Tibial nerve (tissue), 4 donors: Measurements from ENCODE around the gene GAB1. TPM values are rescaled to one million over a fixed set of nuclear protein-coding genes. Genes with fewer than 3 reads are reported as not detected.

Experiments used
- DNase-seq, 2 donors: peaks; one replicate each; pipeline ENCODE4 v3.0.0-alpha.2; 2019; ENCODE audit warnings: low spot score in 2 of 2
- H3K27ac ChIP-seq, 4 donors: fragments of 200-600 bp; sonication (generic) in 3 of 4; one replicate each; pipeline ENCODE4 v1.5.1; 2017 to 2019; ENCODE audit warnings: mild to moderate bottlenecking in 1 of 4
- H3K27me3 ChIP-seq, 2 donors: fragments of 200-600 bp; sonication (generic) in 1 of 2; one replicate each; pipeline versions ENCODE4 v1.5.1 to v1.6.0; 2017 to 2019
- H3K36me3 ChIP-seq, 3 donors: fragments of 200-600 bp; sonication (generic); one replicate each; pipeline ENCODE4 v1.5.1; 2018 to 2019
- H3K4me1 ChIP-seq, 4 donors: fragments of 200-600 bp; sonication (generic) in 3 of 4; one replicate each; pipeline ENCODE4 v1.5.1; 2017 to 2019
- H3K4me3 ChIP-seq, 4 donors: fragments of 200-600 bp; sonication (generic) in 3 of 4; one replicate each; pipeline ENCODE4 v1.5.1; 2017 to 2019; ENCODE audit warnings: mild to moderate bottlenecking in 1 of 4, moderate library complexity in 1 of 4
- H3K9me3 ChIP-seq, 4 donors: fragments of 200-600 bp; sonication (generic) in 3 of 4; one replicate each; pipeline ENCODE4 v1.5.1; 2017 to 2019
- EP300 ChIP-seq, 2 donors: sonication (generic); formaldehyde crosslinking; IDR thresholded peaks; one replicate each; pipeline ENCODE4 v1.6.1; 2017; ENCODE audit warnings: antibody characterized with exemption in 2 of 2, mild to moderate bottlenecking in 1 of 2
- POLR2A ChIP-seq, 2 donors: fragments of 450-650 bp; IDR thresholded peaks; one replicate each; pipeline ENCODE4 v1.6.1; 2017; ENCODE audit warnings: antibody characterized with exemption in 2 of 2, mild to moderate bottlenecking in 2 of 2, moderate library complexity in 2 of 2
- WGBS, 2 donors: methylation state at CpG; one replicate each; pipeline ENCODE4 v1.1.5; 2018; 5-methylcytosine and 5-hydroxymethylcytosine counted together
- total RNA-seq, 4 donors: library from RNA; depleted of rRNA; stranded (reverse); fragments of >200 nt; gene quantifications; one replicate each; pipeline ENCODE4 v1.1.0, GENCODE V29; 2016
- TF ChIP-seq, protein P1 (sequence below), 5 experiments: fragments of 200-600 bp in 3 of 5; fragments of 450-650 bp in 2 of 5; sonication (generic) in 3 of 5; IDR thresholded peaks; one replicate each; pipeline ENCODE4 v1.5.1; 2016 to 2019; ENCODE audit warnings: antibody characterized with exemption in 5 of 5, mild to moderate bottlenecking in 3 of 5, moderate library complexity in 2 of 5

Gene GAB1
- total RNA-seq, 4 donors from 2014 or later, result 50.7 to 123 (median 81.4) TPM

DNA sequence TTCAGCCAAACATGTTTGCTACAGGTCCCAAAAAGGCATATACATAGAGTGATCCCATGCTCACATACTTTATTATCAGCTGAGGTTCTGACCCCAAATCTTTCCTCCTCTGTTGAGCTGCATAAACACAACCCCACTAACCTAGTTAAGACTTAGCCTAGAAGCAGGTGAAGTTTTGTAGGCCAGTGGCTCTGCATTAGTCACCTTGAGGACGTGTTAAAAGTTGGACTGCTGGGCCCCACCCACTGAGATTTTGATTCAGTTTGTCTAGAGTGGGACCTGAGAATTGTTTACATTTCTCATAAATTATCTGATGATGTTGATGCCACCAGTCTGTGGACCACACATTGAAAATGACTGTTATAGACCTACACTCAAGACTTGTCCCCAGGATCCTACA lies 43.8 kb upstream of the GAB1 start:
- TF ChIP-seq EP300 (IDR thresholded peaks at IDR 0.05) (no peak), POLR2A (IDR thresholded peaks at IDR 0.05) (no peak)
- TF ChIP-seq, protein P1, sequence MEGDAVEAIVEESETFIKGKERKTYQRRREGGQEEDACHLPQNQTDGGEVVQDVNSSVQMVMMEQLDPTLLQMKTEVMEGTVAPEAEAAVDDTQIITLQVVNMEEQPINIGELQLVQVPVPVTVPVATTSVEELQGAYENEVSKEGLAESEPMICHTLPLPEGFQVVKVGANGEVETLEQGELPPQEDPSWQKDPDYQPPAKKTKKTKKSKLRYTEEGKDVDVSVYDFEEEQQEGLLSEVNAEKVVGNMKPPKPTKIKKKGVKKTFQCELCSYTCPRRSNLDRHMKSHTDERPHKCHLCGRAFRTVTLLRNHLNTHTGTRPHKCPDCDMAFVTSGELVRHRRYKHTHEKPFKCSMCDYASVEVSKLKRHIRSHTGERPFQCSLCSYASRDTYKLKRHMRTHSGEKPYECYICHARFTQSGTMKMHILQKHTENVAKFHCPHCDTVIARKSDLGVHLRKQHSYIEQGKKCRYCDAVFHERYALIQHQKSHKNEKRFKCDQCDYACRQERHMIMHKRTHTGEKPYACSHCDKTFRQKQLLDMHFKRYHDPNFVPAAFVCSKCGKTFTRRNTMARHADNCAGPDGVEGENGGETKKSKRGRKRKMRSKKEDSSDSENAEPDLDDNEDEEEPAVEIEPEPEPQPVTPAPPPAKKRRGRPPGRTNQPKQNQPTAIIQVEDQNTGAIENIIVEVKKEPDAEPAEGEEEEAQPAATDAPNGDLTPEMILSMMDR (IDR thresholded peaks at IDR 0.05), result no peak
- no peaks in the 10 kb centered on the region for H3K36me3 ChIP-seq
- no peak overlapping the region for H3K4me3 ChIP-seq
- WGBS, 2 donors, result 83 to 94% methylated on average over 1 of the region's 1 CpG
- no peaks in the 10 kb centered on the region for H3K9me3 ChIP-seq
- no peak for DNase-seq
- H3K4me1 ChIP-seq, result peaks cover 0 to 19% (median 2%) of the 10 kb centered on the region in 4 donors
- no peaks in the 10 kb centered on the region for H3K27me3 ChIP-seq
- no peak overlapping the region for H3K27ac ChIP-seq

DNA sequence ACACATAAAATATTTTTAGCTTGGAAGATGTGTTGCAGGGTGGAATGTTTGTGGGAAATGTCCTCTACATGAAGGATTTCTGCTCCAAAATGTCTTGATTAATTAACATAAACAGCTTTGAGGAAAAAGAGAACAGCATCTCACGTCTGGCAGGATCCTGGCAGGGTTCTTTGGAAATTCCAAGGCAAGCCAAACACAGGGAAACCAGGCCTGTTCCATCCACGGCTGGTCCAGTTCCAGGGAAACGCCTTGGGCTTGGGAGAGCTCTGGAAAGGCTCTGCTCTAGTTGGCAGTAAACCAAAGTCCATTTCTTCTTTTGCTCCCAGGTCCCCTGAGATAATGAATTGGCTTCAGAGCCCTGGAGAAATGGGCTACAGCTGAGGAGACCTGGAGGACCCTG lies 42.4 kb upstream of the GAB1 start:
- 27 to 38% methylated on average over 3 of the region's 3 CpGs for whole genome bisulfite sequencing, 2 donors
- DNase-seq, result peak; percentile 50 to 63
- H3K4me1 ChIP-seq, result peaks cover 0 to 15% (median 0%) of the 10 kb centered on the region in 4 donors

DNA sequence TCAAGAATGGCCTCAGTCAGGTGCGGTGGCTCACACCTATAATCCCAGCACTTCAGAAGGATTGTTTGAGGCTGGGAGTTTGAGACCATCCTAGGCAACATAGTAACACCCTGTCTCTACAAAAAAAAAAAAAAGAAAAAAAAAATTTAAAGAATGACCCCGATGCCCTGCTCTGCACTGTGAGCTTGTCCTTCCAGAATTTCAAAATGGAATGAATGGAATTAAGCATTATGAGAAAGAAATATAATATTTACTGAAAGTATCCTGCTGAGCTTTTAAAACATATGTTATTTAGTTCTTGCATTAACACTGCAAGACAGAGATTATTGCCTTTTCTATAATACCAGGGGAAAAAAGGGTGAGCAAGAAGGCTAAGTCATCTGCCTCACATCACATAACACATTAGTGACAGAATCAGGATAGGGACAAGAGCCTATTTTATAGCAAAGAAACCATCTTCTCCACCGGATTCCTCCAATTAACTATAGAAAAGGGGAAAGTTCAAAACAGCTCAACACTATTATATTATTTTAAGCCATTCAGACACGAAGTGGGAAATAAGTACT lies 41.9 kb upstream of the GAB1 start:
- Histone ChIP-seq H3K36me3 (no peaks in the 10 kb centered on the region), H3K27me3 (no peaks in the 10 kb centered on the region), H3K4me1 (peaks cover 0 to 15% (median 0%) of the 10 kb centered on the region in 4 donors), H3K4me3 (no peak overlapping the region), H3K27ac (peak overlapping the region in 1 of 4 donors; percentile 47), H3K9me3 (no peaks in the 10 kb centered on the region)
- TF ChIP-seq, protein P1 (IDR thresholded peaks at IDR 0.05), result no peak
- no peak for TF ChIP-seq POLR2A (IDR thresholded peaks at IDR 0.05)
- TF ChIP-seq EP300 (IDR thresholded peaks at IDR 0.05), result no peak
- 44 to 47% methylated on average over 4 of the region's 4 CpGs for WGBS, 2 donors
- DNase-seq, result no peak

More for the DNA sequence above, 42.4 kb upstream of the GAB1 start:
- Histone ChIP-seq H3K9me3 (no peaks in the 10 kb centered on the region), H3K27me3 (no peaks in the 10 kb centered on the region), H3K4me3 (no peak overlapping the region), H3K27ac (peak overlapping the region in 2 of 4 donors; percentile 18 to 47), H3K36me3 (no peaks in the 10 kb centered on the region)
- peak in 1 of 2 donors; percentile 20 for TF ChIP-seq EP300 (IDR thresholded peaks at IDR 0.05)
- TF ChIP-seq, protein P1 (IDR thresholded peaks at IDR 0.05), result no peak

DNA sequence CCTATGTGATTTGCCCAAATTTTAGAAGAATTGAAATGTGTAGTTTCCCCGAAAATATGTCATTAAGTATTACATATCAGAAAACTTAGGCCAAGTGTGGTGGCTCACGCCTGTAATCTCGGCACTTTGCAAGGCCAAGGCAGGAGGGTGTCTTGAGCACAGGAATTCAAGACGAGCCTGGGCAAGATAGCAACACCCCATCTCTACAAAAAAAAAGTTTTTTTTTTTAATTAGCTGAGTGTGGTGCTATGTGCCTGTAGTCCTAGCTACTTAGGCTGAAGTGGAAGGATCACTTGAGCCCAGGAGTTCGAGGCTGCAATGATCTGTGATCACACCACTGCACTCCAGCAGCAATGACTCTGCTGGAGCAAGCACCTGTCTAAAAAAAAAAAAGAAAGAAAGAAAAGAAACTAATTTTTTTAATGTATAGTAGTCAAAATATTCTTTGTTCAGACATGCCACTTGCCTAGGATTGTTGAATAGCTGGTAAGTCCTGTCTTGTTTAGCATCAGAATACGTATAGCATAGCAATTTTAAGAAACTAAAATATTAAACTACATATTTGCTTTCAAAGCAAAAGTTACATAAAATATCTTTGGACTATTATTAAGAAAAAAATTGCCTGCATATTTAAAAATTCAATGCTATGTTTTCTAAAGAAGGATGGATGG lies 40.1 kb upstream of the GAB1 start:
- Histone ChIP-seq H3K27me3 (no peaks in the 10 kb centered on the region), H3K36me3 (no peaks in the 10 kb centered on the region), H3K9me3 (no peaks in the 10 kb centered on the region), H3K4me1 (peaks cover 0 to 15% (median 0%) of the 10 kb centered on the region in 4 donors), H3K27ac (no peak overlapping the region), H3K4me3 (no peak overlapping the region)
- 76 to 78% methylated on average over 6 of the region's 6 CpGs for WGBS, 2 donors
- TF ChIP-seq EP300 (IDR thresholded peaks at IDR 0.05) (no peak), POLR2A (IDR thresholded peaks at IDR 0.05) (no peak)
- TF ChIP-seq, protein P1 (IDR thresholded peaks at IDR 0.05), result no peak
- no peak for DNase-seq

DNA sequence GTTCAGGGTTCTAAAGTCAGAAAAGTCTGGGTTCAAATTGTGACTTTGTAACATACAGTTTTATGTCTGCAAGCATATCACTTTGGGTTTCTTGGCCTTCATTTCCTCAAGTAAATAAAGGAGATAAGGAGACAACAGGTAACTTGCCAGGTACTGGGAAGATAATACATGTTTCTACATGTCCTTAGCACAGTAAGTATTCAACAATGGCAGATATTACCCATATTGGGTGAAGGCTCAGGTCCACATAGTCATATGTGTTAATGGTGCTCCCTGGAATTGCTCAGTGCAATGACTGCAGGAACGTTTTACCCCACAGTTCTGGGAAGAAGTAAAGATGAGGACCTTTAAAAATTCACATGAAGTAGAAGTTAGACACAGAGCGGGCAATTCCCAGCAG lies 35.8 kb upstream of the GAB1 start:
- DNase-seq, result no peak
- Histone ChIP-seq H3K4me1 (peaks cover 0 to 16% (median 0%) of the 10 kb centered on the region in 4 donors), H3K9me3 (no peaks in the 10 kb centered on the region), H3K36me3 (no peaks in the 10 kb centered on the region), H3K27me3 (no peaks in the 10 kb centered on the region), H3K27ac (no peak overlapping the region), H3K4me3 (no peak overlapping the region)
- WGBS, 2 donors, result 60 to 84% methylated on average over 2 of the region's 2 CpGs
- no peak for TF ChIP-seq EP300 (IDR thresholded peaks at IDR 0.05)
- no peak for TF ChIP-seq POLR2A (IDR thresholded peaks at IDR 0.05)
- TF ChIP-seq, protein P1 (IDR thresholded peaks at IDR 0.05), result no peak
